K562 (cell line): ENCODE results near the gene LEO1. TPM values are rescaled to one million over a fixed set of nuclear protein-coding genes. Genes with fewer than 3 reads are reported as not detected.
A peak's percentile ranks its signal among the peaks of the same experiment; 100 is the strongest.

Experiments used
- ATAC-seq: fragments of 200-7000 bp; cut with Tn5 transposase; 3 replicates; pipeline ENCODE4 v1.9.1; 2020; ENCODE audit warnings: moderate library complexity
- BruUV-seq: library from RNA; stranded (reverse); fragments of 400-500 nt; replicated peaks from 2 replicates; lab custom pipeline; 2021; lab: Mats Ljungman, UMichigan
- CTCF ChIA-PET: fragments of 300-600 bp; formaldehyde crosslinking; extraction: SDS; loops from one replicate; lab custom pipeline; 2021; ENCODE audit warnings: low intra/inter-chr PET ratio; lab: Yijun Ruan, JAX
- POLR2A ChIA-PET: fragments of 300-600, 350-650 bp; sonication (Branson Sonifier 250); formaldehyde crosslinking; extraction: SDS; loops from one replicate; lab custom pipeline; 2021; ENCODE audit warnings: antibody characterized with exemption, inconsistent platforms; lab: Yijun Ruan, JAX
- DNase-seq, 4 experiments: peaks; one replicate each; pipeline versions ENCODE4 v3.0.0 to v3.0.0-alpha.2; 2011 to 2018; ENCODE audit warnings: low spot score in 3 of 4, mixed read lengths in 3 of 4; ENCODE audit errors: extremely low read depth in 1 of 4
- FAIRE-seq: peaks from 2 replicates; lab custom pipeline; 2011; peaks lifted over from hg19 to GRCh38; lab: Jason Lieb, UNC
- H2AFZ ChIP-seq: 2 replicates; pipeline ENCODE4 v1.6.0; 2011; ENCODE audit warnings: low read depth, low read length, control low read depth, inconsistent platforms
- H3K27ac ChIP-seq: fragments of 200-600 bp; 3 replicates; pipeline ENCODE4 v1.8.0; 2011; ENCODE audit warnings: low read depth, mild to moderate bottlenecking, control low read depth, inconsistent platforms, low read length, moderate library complexity, mixed read lengths; ENCODE audit errors: extremely low read depth
- H3K27me3 ChIP-seq, 2 experiments: fragments of 300-600 bp in 1 of 2; 2 replicates in 1 of 2; 3 replicates in 1 of 2; pipeline versions ENCODE4 v1.6.0 to v1.8.0; 2011; ENCODE audit warnings: inconsistent platforms in 2 of 2, low read length in 2 of 2, mild to moderate bottlenecking in 1 of 2, mixed read lengths in 1 of 2, moderate library complexity in 1 of 2; ENCODE audit not compliant: control insufficient read depth in 2 of 2, insufficient read depth in 2 of 2
- H3K36me3 ChIP-seq: fragments of 300-600 bp; 3 replicates; pipeline ENCODE4 v1.8.0; 2011; ENCODE audit warnings: mild to moderate bottlenecking, low read length, inconsistent platforms; ENCODE audit not compliant: control insufficient read depth, insufficient read depth
- H3K4me1 ChIP-seq, 2 experiments: fragments of 200-600 bp in 1 of 2; replicated peaks in 1 of 2; 2 replicates in 1 of 2; 3 replicates in 1 of 2; pipeline versions ENCODE4 v1.5.1 to v1.8.0; 2011; ENCODE audit warnings: inconsistent platforms in 2 of 2, low read length in 2 of 2, mild to moderate bottlenecking in 1 of 2, mixed read lengths in 1 of 2, moderate library complexity in 1 of 2; ENCODE audit not compliant: control insufficient read depth in 2 of 2, insufficient read depth in 2 of 2
- H3K4me2 ChIP-seq: 2 replicates; pipeline ENCODE4 v1.6.1; 2011; ENCODE audit warnings: low read length, control low read depth, inconsistent platforms, mixed read lengths; ENCODE audit not compliant: insufficient read depth
- H3K4me3 ChIP-seq: fragments of 200-600 bp; sonication (generic), shearing (Covaris generic); 2 replicates; pipeline ENCODE4 v1.5.1; 2016; ENCODE audit warnings: control low read depth, inconsistent platforms
- H3K79me2 ChIP-seq: fragments of 200-600 bp; 3 replicates; pipeline ENCODE4 v1.8.0; 2011; ENCODE audit warnings: low read length, inconsistent platforms; ENCODE audit not compliant: control insufficient read depth, insufficient read depth
- H3K9ac ChIP-seq, 2 experiments: 2 replicates each; pipeline versions ENCODE4 v1.6.0 to v1.6.1; 2011; ENCODE audit warnings: low read depth in 2 of 2, low read length in 2 of 2, control low read depth in 1 of 2, inconsistent platforms in 1 of 2, mild to moderate bottlenecking in 1 of 2, mixed read lengths in 1 of 2; ENCODE audit not compliant: insufficient read depth in 1 of 2
- H3K9me1 ChIP-seq: one replicate; pipeline ENCODE4 v1.6.0; 2011; ENCODE audit warnings: inconsistent platforms, mild to moderate bottlenecking, low read length, moderate library complexity; ENCODE audit not compliant: control insufficient read depth, insufficient read depth
- H3K9me3 ChIP-seq: replicated peaks from 2 replicates; pipeline ENCODE4 v1.5.1; 2011; ENCODE audit warnings: low read depth, low read length, inconsistent platforms; ENCODE audit not compliant: control insufficient read depth, insufficient read depth
- H4K20me1 ChIP-seq: replicated peaks from 2 replicates; pipeline ENCODE4 v1.6.1; 2011; ENCODE audit warnings: low read length, inconsistent platforms, mixed read lengths; ENCODE audit not compliant: control insufficient read depth, insufficient read depth
- C11orf30 ChIP-seq: fragments of 450-650 bp; IDR thresholded peaks from 2 replicates; pipeline ENCODE4 v1.6.1; 2016; ENCODE audit warnings: low read depth, mild to moderate bottlenecking
- STAT6 ChIP-seq: sonication (generic); formaldehyde crosslinking; IDR thresholded peaks from 2 replicates; pipeline ENCODE4 v1.8.1; 2023; ENCODE audit warnings: mild to moderate bottlenecking, missing genetic modification reagents
- TCF7L2 ChIP-seq: fragments of 150-350 bp; IDR thresholded peaks from 2 replicates; pipeline ENCODE4 v1.6.1; 2016; ENCODE audit warnings: low read depth, mild to moderate bottlenecking, low read length, moderate library complexity
- WGBS: fragments of 100-300 bp; shearing (Covaris generic); methylation state at CpG from one replicate; pipeline ENCODE4 v1.1.6; 2016; ENCODE audit warnings: low coverage, mixed read lengths; ENCODE audit not compliant: insufficient coverage; ENCODE audit errors: missing lambda C conversion rate; 5-methylcytosine and 5-hydroxymethylcytosine counted together
- in situ Hi-C: fragments of 300-500 bp; cut with MboI; formaldehyde crosslinking; loops from 4 replicates; pipeline ENCODE4 v1.15.0; 2018; ENCODE audit warnings: inconsistent platforms, mixed read lengths
- intact Hi-C: fragments of 100-400 bp; cut with micrococcal nuclease; formaldehyde crosslinking; loops from 2 replicates; pipeline ENCODE4 v1.14.2; 2022
- polyA plus RNA-seq, 8 experiments: library from polyadenylated mRNA; depleted of rRNA in 4 of 8; stranded (reverse) in 5 of 8; unstranded in 3 of 8; fragments of >200 nt; fragmentation: Nextera tagmentation in 2 of 8; fragmentation: Illumina TruSeq in 1 of 8; extraction: Ambion mirVana in 2 of 8; extraction: Trizol in 1 of 8; gene quantifications; 2 replicates each; pipeline versions ENCODE4 v1.2.1 to v1.2.3, GENCODE V29; 2011 to 2014; ENCODE audit warnings: inconsistent platforms in 1 of 8, missing spikeins in 1 of 8
- total RNA-seq, 7 experiments: library from RNA; depleted of rRNA in 6 of 7; stranded (reverse); fragments of >200 nt in 6 of 7; fragmentation: Illumina TruSeq in 2 of 7; extraction: Trizol in 2 of 7; gene quantifications; 2 replicates each; pipeline versions ENCODE4 v1.2.1 to v1.2.3, GENCODE V29; 2011 to 2021; ENCODE audit warnings: low replicate concordance in 1 of 7
- TF ChIP-seq, protein P1 (sequence below): fragments of 250-450 bp; sonication (Bioruptor Pico); IDR thresholded peaks from 2 replicates; pipeline ENCODE4 v1.4.0; 2020; ENCODE audit warnings: mild to moderate bottlenecking, moderate library complexity

Gene LEO1
- total and polyA plus RNA-seq, 9 of the 15 experiments (the other 6 are each of a cell fraction or from before 2014, with no cell fraction given): 8.4 to 48.3 (median 37.9) TPM

- Histone ChIP-seq H3K4me2 (no peak overlapping the region), H3K27me3 (no peaks in the 10 kb centered on the region), H3K9ac (no peak overlapping the region), H2AFZ (no peak overlapping the region), H3K36me3 (peaks cover 54% of the 10 kb centered on the region), H4K20me1 (no peaks in the 10 kb centered on the region), H3K9me3 (no peaks in the 10 kb centered on the region), H3K9me1 (no peaks in the 10 kb centered on the region), H3K4me3 (no peak overlapping the region), H3K4me1 (no peaks in the 10 kb centered on the region), H3K27ac (no peak overlapping the region), H3K79me2 (no peaks in the 10 kb centered on the region)
- FAIRE-seq (no peak), ATAC-seq (no peak), DNase-seq (no peak)
- no TSS peak for BruUV-seq
- 74% methylated on average over 3 of the region's 3 CpGs for WGBS
- CTCF ChIA-PET: no interaction called here
- POLR2A ChIA-PET: no interaction called here
- intact Hi-C loops (no loop called here), in situ Hi-C loops (no loop called here)
- TF ChIP-seq, protein P1, sequence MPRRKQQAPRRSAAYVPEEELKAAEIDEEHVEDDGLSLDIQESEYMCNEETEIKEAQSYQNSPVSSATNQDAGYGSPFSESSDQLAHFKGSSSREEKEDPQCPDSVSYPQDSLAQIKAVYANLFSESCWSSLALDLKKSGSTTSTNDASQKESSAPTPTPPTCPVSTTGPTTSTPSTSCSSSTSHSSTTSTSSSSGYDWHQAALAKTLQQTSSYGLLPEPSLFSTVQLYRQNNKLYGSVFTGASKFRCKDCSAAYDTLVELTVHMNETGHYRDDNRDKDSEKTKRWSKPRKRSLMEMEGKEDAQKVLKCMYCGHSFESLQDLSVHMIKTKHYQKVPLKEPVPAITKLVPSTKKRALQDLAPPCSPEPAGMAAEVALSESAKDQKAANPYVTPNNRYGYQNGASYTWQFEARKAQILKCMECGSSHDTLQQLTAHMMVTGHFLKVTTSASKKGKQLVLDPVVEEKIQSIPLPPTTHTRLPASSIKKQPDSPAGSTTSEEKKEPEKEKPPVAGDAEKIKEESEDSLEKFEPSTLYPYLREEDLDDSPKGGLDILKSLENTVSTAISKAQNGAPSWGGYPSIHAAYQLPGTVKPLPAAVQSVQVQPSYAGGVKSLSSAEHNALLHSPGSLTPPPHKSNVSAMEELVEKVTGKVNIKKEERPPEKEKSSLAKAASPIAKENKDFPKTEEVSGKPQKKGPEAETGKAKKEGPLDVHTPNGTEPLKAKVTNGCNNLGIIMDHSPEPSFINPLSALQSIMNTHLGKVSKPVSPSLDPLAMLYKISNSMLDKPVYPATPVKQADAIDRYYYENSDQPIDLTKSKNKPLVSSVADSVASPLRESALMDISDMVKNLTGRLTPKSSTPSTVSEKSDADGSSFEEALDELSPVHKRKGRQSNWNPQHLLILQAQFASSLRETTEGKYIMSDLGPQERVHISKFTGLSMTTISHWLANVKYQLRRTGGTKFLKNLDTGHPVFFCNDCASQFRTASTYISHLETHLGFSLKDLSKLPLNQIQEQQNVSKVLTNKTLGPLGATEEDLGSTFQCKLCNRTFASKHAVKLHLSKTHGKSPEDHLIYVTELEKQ (CRISPR knock-in tag): no peak
- TF ChIP-seq STAT6: no peak
- no peak for TF ChIP-seq TCF7L2
- TF ChIP-seq C11orf30: 0 out of 2 replicates have a peak, but pooled peaks have one; percentile 1
Measured at GRCh38 chr15:51938286-51938685, 33.3 kb downstream of the LEO1 start.
